ENCODE measurements around the gene RIMS4. TPM values are rescaled to one million over a fixed set of nuclear protein-coding genes. Genes with fewer than 3 reads are reported as not detected.

The RIMS4 gene
- total RNA-seq, 1 donor from 2014 or later: 5.3 TPM

DNA sequence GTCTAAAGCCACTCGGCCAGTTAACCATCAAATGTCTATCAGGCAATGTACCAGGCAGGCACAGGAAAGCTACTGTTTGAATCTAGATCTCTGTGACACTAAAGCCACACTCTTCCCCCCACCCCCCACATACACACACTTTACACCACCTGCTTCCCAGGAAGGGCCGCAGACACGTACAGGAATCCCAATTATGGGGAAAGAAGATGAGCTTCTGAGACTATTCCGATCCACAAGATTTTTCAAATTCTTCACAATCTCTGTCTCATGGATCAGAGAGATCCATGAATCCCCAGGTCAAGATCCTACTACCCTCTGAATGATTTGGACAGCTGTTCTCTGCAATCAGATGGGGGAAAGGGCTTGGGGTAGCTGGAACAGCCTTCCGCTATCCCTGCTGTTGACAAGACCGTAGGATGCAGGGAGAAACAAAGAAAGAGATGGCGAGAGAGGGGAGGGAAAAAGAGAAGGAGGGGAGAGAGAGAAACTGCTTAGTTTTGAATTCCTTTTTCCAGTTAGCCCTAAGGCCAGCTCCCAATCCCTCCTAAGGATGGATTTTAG lies 25.4 kb upstream of the RIMS4 start:
- peaks cover 7% of the 10 kb centered on the region for H3K4me1 Mint-ChIP-seq
- H3K27me3 Mint-ChIP-seq (ENCODE audit: insufficient read depth, low read depth): no peaks in the 10 kb centered on the region
- Histone ChIP-seq H3F3A (ENCODE audit: low read depth) (no peaks in the 10 kb centered on the region), H3K4me2 (peak overlapping the region; percentile 47), H3K27me3 (no peaks in the 10 kb centered on the region), H2AFZ (replicated peaks) (peak overlapping the region; percentile 98), H3K9me3 (ENCODE audit: low read depth) (no peaks in the 10 kb centered on the region), H3K27ac (no peak overlapping the region), H3K9ac (no peak overlapping the region), H3K4me1 (no peaks in the 10 kb centered on the region), H3K79me2 (ENCODE audit: low read depth) (no peaks in the 10 kb centered on the region), H3K36me3 (no peaks in the 10 kb centered on the region), H4K20me1 (ENCODE audit: low read depth) (no peaks in the 10 kb centered on the region), H3K4me3 (no peak overlapping the region)
- DNase-seq (ENCODE audit: low spot score): no peak
- H3K9me3 Mint-ChIP-seq: peaks cover 4% of the 10 kb centered on the region
- no peak overlapping the region for H3K27ac Mint-ChIP-seq
- H3K4me3 Mint-ChIP-seq: no peak overlapping the region
- H3K36me3 Mint-ChIP-seq: no peaks in the 10 kb centered on the region
- TF ChIP-seq, protein P1, sequence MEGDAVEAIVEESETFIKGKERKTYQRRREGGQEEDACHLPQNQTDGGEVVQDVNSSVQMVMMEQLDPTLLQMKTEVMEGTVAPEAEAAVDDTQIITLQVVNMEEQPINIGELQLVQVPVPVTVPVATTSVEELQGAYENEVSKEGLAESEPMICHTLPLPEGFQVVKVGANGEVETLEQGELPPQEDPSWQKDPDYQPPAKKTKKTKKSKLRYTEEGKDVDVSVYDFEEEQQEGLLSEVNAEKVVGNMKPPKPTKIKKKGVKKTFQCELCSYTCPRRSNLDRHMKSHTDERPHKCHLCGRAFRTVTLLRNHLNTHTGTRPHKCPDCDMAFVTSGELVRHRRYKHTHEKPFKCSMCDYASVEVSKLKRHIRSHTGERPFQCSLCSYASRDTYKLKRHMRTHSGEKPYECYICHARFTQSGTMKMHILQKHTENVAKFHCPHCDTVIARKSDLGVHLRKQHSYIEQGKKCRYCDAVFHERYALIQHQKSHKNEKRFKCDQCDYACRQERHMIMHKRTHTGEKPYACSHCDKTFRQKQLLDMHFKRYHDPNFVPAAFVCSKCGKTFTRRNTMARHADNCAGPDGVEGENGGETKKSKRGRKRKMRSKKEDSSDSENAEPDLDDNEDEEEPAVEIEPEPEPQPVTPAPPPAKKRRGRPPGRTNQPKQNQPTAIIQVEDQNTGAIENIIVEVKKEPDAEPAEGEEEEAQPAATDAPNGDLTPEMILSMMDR (IDR thresholded peaks at IDR 0.05): no peak
- TF ChIP-seq EZH2phosphoT487 (IDR thresholded peaks at IDR 0.05): no peak
- TF ChIP-seq EZH2 (IDR thresholded peaks at IDR 0.05): no peak

DNA sequence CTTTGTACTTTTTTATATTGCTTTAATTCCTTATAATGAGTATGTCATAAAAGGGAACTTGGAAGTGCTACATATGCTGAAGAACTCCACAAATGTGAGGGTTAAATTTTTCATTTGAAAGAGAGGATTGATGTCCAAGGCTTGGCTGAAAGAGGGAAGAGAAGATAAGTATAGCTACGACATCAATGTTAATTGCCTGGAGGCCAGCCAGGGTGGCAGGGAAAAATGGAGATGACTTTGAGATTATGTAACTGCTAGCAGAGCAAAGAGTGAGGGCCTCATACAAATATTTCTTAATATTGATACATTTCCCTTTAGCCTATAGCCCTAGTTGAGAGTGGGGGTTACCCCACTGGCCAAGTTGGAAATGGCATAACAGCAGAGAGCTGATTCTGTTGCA lies 24.8 kb upstream of the RIMS4 start:
- no peaks in the 10 kb centered on the region for H3K4me1 ChIP-seq
- no peaks in the 10 kb centered on the region for H3K27me3 Mint-ChIP-seq (ENCODE audit: insufficient read depth, low read depth)

DNA sequence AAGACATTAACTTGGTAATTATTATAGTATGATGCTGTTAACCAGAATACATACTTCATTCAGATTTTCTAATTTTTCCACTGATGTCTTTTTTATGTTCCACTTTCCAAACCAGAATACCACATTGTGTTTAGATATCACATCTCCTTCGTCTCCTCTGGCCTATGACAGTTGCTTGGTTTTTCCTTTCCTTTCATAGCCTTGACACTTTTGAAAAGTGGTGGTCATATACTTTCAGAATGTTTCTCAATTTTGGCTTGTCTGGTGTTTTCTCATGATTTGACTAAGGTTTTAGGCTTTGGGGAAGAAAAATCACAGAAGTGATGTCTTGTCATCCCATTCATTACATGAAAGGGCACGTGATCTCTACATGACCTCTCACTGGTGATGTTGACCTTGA lies 24.3 kb upstream of the RIMS4 start:
- Mint-ChIP-seq H3K4me3 (no peak overlapping the region), H3K4me1 (peaks cover 7% of the 10 kb centered on the region), H3K27me3 (ENCODE audit: insufficient read depth, low read depth) (no peaks in the 10 kb centered on the region), H3K9me3 (peaks cover 4% of the 10 kb centered on the region), H3K36me3 (no peaks in the 10 kb centered on the region), H3K27ac (no peak overlapping the region)
- H3K36me3 ChIP-seq: no peaks in the 10 kb centered on the region
- H2AFZ ChIP-seq (replicated peaks): no peak overlapping the region
- H3K9ac ChIP-seq: no peak overlapping the region
- DNase-seq (ENCODE audit: low spot score): no peak
- H3F3A ChIP-seq (ENCODE audit: low read depth): no peaks in the 10 kb centered on the region
- TF ChIP-seq, protein P1 (IDR thresholded peaks at IDR 0.05): no peak
- TF ChIP-seq EZH2phosphoT487 (IDR thresholded peaks at IDR 0.05): no peak
- TF ChIP-seq EZH2 (IDR thresholded peaks at IDR 0.05): no peak
- no peaks in the 10 kb centered on the region for H3K27me3 ChIP-seq
- H3K9me3 ChIP-seq (ENCODE audit: low read depth): no peaks in the 10 kb centered on the region
- H3K27ac ChIP-seq: no peak overlapping the region
- H4K20me1 ChIP-seq (ENCODE audit: low read depth): no peaks in the 10 kb centered on the region
- H3K79me2 ChIP-seq (ENCODE audit: low read depth): no peaks in the 10 kb centered on the region
- no peaks in the 10 kb centered on the region for H3K4me1 ChIP-seq
- no peak overlapping the region for H3K4me3 ChIP-seq
- no peak overlapping the region for H3K4me2 ChIP-seq

More for the DNA sequence above, 24.8 kb upstream of the RIMS4 start:
- no peak overlapping the region for H3K27ac Mint-ChIP-seq
- Histone ChIP-seq H3K9me3 (ENCODE audit: low read depth) (no peaks in the 10 kb centered on the region), H3K27ac (no peak overlapping the region), H3K4me2 (no peak overlapping the region), H3K27me3 (no peaks in the 10 kb centered on the region), H3K36me3 (no peaks in the 10 kb centered on the region), H4K20me1 (ENCODE audit: low read depth) (no peaks in the 10 kb centered on the region), H2AFZ (replicated peaks) (no peak overlapping the region), H3F3A (ENCODE audit: low read depth) (no peaks in the 10 kb centered on the region), H3K79me2 (ENCODE audit: low read depth) (no peaks in the 10 kb centered on the region), H3K9ac (no peak overlapping the region), H3K4me3 (no peak overlapping the region)
- H3K9me3 Mint-ChIP-seq: peaks cover 4% of the 10 kb centered on the region
- no peak overlapping the region for H3K4me3 Mint-ChIP-seq
- peaks cover 7% of the 10 kb centered on the region for H3K4me1 Mint-ChIP-seq
- no peak for DNase-seq (ENCODE audit: low spot score)
- no peaks in the 10 kb centered on the region for H3K36me3 Mint-ChIP-seq
- TF ChIP-seq, protein P1 (IDR thresholded peaks at IDR 0.05): no peak
- TF ChIP-seq EZH2phosphoT487 (IDR thresholded peaks at IDR 0.05) (no peak), EZH2 (IDR thresholded peaks at IDR 0.05) (no peak)

Data from neural progenitor cell (in vitro differentiated cells).